Femur (tissue), 1 donor: ENCODE results near the gene YWHAE.
A peak's percentile ranks its signal among the peaks of the same experiment; 100 is the strongest.
"Not testable (repeated sequence)": the region's sequence is repeated elsewhere in the genome, so short reads cannot be mapped to it uniquely, and the experiment has no call there.

Experiments
- DNase-seq: peaks from one replicate; pipeline ENCODE4 v3.0.0-alpha.2; 2017

The YWHAE gene

GRCh38 chr17:1399679-1400512 is at the start of gene YWHAE:
Gene YWHAE, minus strand, starts transcription at chr17:1400222. Its CDS starts 112 bp downstream, at chr17:1400110.
- peak; percentile 98 for DNase-seq

- no peak for DNase-seq
Observed at GRCh38 chr17:1449412-1449967, 49.5 kb upstream of the YWHAE start.

DNA sequence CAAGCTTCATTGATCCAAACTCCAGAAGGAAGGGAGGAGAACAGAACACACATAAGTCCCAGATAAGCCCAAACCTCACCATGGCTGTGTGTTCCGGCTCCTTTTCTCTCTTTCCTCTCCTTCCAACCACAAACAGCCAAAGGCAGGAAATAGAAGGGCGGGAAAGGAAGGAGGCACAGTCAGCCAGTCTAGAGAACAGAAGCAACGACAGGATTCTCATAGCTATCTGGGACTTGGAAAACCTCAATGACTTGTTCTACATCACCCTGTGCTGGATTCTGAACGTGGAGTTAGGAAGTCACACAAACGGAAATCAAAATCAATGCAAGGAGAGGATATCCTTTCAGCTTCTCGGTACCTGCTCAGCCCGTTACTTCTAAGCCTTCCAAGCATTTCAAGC is 47.0 kb upstream of the YWHAE start:
- no peak for DNase-seq

DNA sequence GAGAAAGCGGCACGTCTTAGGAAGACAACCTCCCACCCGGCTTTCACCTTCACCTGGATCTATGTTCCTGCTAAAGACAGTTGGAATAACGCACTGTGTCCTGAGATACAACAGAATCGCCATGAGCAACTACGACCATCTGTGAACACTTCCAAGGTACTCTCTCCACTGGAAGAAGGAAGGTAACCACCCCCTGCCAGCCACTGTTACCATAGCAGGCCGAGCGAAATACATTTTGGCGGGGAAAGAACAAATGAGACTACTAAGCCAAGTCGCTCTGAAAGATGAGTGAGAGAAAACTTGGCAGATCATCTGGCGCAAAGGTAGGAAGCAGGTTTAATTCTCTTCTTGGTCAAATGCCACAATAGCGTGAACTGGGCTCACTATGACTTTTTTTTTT is 46.2 kb upstream of the YWHAE start:
- DNase-seq, result no peak

DNA sequence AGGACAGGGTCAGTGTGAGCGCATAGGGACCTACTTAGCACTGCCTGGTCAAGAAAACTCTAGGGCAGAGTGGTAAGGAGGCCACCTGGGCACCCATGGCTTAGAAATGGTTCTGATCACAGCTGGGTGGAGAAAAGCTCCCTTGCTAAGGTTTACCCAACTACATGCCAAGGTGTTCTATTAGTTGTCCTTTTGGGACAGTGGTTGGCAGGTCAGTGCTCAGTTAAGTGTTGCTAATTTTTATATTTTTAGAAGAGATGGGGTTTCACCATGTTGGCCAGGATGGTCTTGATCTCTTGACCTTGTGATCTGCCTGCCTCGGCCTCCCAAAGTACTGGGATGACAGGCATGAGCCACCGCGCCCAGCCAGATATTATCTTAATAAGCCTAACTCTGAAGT is 45.7 kb upstream of the YWHAE start:
- DNase-seq, result not testable (repeated sequence)

- DNase-seq, result not testable (repeated sequence)
Observed at GRCh38 chr17:1442721-1443120, 42.7 kb upstream of the YWHAE start.

DNA sequence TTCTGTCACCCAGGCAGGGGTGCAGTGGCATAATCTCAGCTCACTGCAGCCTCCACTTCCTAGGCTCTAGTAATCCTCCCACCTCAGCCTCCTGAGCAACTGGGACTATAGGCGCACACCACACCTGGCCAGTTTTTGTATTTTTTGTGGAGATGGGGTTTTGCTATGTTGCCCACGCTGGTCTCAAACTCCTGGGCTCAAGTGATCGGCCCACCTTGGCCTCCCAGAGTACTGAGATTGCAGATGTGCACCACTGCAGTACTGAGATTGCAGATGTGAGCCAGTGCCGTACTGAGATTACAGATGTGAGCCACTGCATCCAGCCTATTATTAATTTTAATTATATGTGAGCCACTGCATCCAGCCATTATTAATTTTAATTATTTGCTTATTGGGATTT is 42.2 kb upstream of the YWHAE start:
- DNase-seq, result no peak

- DNase-seq, result no peak
Observed at GRCh38 chr17:1440921-1441320, 40.9 kb upstream of the YWHAE start.

- DNase-seq, result no peak
Observed at GRCh38 chr17:1438593-1439083, 38.6 kb upstream of the YWHAE start.

DNA sequence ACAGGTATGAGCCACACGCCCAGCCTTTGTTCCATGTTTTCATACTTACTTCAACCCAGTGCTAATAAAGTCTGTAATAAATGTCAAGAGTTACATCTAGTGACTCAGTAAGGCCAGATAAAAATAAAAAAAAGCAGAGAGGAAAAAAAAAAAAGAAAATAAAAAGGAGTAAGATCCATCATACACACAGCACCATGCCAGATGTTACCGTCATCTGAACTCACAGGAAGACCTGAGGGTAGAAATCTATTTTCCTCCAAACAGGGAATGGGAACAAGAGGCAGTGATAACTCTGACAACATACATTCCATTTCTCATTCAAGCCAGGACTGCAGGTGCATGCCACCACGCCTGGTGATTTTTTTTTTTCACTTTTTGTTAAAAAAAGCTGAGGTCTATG is 35.3 kb upstream of the YWHAE start:
- DNase-seq, result no peak

GRCh38 chr17:1434150-1434549 is 34.1 kb upstream of the YWHAE start:
- DNase-seq, result no peak

- DNase-seq, result no peak
Observed at GRCh38 chr17:1431631-1432104, 31.6 kb upstream of the YWHAE start.

GRCh38 chr17:1423456-1424135 is 23.6 kb upstream of the YWHAE start:
- no peak for DNase-seq

- no peak for DNase-seq
Observed at GRCh38 chr17:1422885-1423284, 22.9 kb upstream of the YWHAE start.

- DNase-seq, result no peak
Observed at GRCh38 chr17:1421470-1421869, 21.4 kb upstream of the YWHAE start.

DNA sequence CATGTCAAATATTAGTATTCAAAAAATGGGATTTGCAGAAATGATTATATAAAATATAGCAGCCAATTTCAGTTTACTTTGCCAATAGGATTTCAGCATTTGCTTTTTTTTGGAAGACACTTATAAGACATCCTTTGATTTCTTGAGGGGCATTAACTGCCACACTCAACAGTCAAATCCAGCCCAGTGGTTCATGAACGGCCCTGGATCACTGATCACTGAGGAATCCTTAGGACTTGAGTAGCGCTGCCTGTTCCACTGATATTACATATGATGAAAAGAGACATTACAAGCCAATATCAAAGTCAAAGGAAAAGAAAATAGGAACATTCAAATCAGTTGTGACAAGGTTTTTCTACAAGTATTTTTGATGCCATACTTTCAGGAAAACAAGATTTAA is 21.0 kb upstream of the YWHAE start:
- DNase-seq, result no peak

GRCh38 chr17:1420163-1420562 is 20.1 kb upstream of the YWHAE start:
- DNase-seq, result no peak

- DNase-seq, result not testable (repeated sequence)
Observed at GRCh38 chr17:1418476-1418875, 18.5 kb upstream of the YWHAE start.

- DNase-seq, result no peak
Observed at GRCh38 chr17:1416414-1416813, 16.4 kb upstream of the YWHAE start.

GRCh38 chr17:1414634-1415033 is 14.6 kb upstream of the YWHAE start:
- no peak for DNase-seq

DNA sequence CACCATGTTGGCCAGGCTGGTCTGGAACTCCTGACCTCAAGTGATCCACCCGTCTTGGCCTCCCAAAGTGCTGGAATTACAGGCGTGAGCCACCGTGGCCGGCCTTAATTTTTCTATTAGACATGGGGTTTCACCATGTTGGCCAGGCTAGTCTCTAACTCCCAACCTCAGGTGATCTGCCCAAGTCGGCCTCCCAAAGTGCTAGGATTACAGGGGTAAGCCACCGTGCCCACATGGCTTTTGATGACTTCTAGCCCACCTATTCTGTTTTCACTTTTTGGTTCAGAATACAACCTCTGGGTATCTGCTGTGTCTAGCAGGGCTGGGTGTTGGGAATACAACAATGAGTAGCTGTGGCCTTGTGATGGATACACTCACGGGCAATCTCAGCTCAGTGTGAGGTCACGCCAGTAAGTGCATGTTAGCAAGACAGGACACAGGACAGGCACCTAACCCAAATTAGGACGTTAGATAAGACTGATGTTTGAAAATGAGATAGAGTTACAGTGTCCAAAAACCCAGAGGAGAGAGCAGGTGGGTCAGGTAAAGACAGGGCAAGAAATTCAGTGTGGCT is 14.1 kb upstream of the YWHAE start:
- no peak for DNase-seq

DNA sequence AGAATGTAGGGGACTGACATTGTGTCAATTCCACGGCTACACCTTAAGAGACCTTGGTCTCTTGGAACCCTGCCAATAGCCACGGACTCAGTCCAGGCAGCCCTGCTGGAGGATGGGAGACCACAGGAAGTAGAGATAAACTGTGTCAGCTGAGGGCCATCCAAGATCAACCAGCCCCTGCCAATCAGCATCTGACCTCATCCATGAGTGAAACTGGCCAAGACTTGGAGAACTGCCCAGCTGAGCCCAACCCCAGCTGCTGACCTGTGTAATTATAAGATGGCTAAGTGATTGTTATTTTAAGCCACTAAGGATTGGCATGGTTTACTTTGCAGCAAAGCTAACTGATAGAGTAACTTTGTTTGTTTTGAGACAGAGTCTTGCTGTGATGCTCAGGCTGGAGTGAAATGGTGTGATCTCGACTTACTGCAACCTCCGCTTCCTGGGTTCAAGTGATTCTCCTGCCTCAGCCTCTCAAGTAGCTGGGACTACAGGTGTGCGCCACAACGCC is 13.3 kb upstream of the YWHAE start:
- DNase-seq, result peak; percentile 79
